ENCODE results near the gene APH1B.

APH1B gene

DNA sequence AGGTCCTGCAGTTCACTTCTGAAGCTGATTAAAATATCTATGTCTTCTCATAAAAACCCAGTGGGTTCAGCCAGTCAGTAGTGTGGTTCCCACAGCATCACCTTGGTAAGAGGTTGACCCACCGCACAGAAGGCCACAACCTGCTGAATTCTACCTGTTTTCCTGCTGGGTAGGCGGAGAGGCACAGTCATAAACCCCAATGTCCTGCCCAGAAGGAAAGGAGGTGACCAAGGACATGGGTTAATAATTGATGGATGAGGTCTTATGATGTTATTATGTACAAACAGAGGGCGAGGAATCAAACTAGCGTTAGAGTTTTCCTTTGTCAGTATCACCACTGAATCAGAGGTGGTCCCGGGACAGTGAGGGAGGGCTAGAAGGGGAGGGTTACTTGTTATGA, 76.5 kb downstream of the APH1B start:
- TF ChIP-seq ARNTL (CRISPR knock-in tag; IDR thresholded peaks at IDR 0.05; ENCODE audit: borderline replicate concordance, low read depth) (no peak), ZNF8 (CRISPR knock-in tag; IDR thresholded peaks at IDR 0.05) (no peak), POU6F1 (CRISPR knock-in tag; IDR thresholded peaks at IDR 0.05; ENCODE audit: borderline replicate concordance, low read depth) (no peak), RARB (CRISPR knock-in tag; IDR thresholded peaks at IDR 0.05) (no peak), GLIS3 (CRISPR knock-in tag; IDR thresholded peaks at IDR 0.05) (no peak), ZC3H10 (CRISPR knock-in tag; IDR thresholded peaks at IDR 0.05) (no peak), ZFP3 (CRISPR knock-in tag; IDR thresholded peaks at IDR 0.05) (no peak), ISL1 (CRISPR knock-in tag; IDR thresholded peaks at IDR 0.05) (no peak), ZNF70 (CRISPR knock-in tag; IDR thresholded peaks at IDR 0.05) (no peak), SNAI2 (CRISPR knock-in tag; IDR thresholded peaks at IDR 0.05) (no peak)
- TF ChIP-seq, protein P1, sequence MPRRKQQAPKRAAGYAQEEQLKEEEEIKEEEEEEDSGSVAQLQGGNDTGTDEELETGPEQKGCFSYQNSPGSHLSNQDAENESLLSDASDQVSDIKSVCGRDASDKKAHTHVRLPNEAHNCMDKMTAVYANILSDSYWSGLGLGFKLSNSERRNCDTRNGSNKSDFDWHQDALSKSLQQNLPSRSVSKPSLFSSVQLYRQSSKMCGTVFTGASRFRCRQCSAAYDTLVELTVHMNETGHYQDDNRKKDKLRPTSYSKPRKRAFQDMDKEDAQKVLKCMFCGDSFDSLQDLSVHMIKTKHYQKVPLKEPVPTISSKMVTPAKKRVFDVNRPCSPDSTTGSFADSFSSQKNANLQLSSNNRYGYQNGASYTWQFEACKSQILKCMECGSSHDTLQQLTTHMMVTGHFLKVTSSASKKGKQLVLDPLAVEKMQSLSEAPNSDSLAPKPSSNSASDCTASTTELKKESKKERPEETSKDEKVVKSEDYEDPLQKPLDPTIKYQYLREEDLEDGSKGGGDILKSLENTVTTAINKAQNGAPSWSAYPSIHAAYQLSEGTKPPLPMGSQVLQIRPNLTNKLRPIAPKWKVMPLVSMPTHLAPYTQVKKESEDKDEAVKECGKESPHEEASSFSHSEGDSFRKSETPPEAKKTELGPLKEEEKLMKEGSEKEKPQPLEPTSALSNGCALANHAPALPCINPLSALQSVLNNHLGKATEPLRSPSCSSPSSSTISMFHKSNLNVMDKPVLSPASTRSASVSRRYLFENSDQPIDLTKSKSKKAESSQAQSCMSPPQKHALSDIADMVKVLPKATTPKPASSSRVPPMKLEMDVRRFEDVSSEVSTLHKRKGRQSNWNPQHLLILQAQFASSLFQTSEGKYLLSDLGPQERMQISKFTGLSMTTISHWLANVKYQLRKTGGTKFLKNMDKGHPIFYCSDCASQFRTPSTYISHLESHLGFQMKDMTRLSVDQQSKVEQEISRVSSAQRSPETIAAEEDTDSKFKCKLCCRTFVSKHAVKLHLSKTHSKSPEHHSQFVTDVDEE (CRISPR knock-in tag; IDR thresholded peaks at IDR 0.05): no peak
- ATAC-seq: no peak

GRCh38 chr15:63354821-63355650, 77.6 kb downstream of the APH1B start:
- no peak for ATAC-seq
- TF ChIP-seq TCF4 (CRISPR knock-in tag; IDR thresholded peaks at IDR 0.05; ENCODE audit: borderline replicate concordance): no peak
- TF ChIP-seq ZFP30 (CRISPR knock-in tag; IDR thresholded peaks at IDR 0.05): no peak
- TF ChIP-seq, protein P1 (CRISPR knock-in tag; IDR thresholded peaks at IDR 0.05): no peak
- no peak for TF ChIP-seq ZFP3 (CRISPR knock-in tag; IDR thresholded peaks at IDR 0.05)
- TF ChIP-seq CSDC2 (CRISPR knock-in tag; IDR thresholded peaks at IDR 0.05): no peak
- no peak for TF ChIP-seq ZNF70 (CRISPR knock-in tag; IDR thresholded peaks at IDR 0.05)
- no peak for TF ChIP-seq ESRRG (CRISPR knock-in tag; IDR thresholded peaks at IDR 0.05)

DNA sequence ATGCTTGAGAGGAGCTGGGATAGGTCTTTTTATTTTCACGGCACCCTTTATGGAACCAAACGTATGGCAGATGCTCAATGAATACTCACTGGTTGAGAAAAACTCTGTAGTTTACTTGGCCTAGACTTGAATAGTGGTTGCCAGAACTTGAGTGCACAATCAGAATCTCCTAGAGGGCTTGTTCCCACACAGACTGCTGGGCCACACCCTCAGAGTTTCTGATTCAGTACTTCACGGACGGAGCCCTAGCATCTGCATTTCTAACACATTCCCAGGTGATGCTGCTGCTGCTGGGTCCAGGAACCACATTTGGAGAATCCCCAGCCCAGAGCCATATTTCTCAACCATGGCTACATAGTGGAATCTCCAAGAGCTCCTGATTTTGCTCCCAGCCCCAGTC, 79.7 kb downstream of the APH1B start:
- no peak for ATAC-seq
- TF ChIP-seq BACH2 (CRISPR knock-in tag; IDR thresholded peaks at IDR 0.05; ENCODE audit: borderline replicate concordance) (no peak), ESRRG (CRISPR knock-in tag; IDR thresholded peaks at IDR 0.05) (no peak), PPARA (CRISPR knock-in tag; IDR thresholded peaks at IDR 0.05; ENCODE audit: borderline replicate concordance) (no peak), ZNF70 (CRISPR knock-in tag; IDR thresholded peaks at IDR 0.05) (no peak), ISL1 (CRISPR knock-in tag; IDR thresholded peaks at IDR 0.05) (no peak), PATZ1 (CRISPR knock-in tag; IDR thresholded peaks at IDR 0.05; ENCODE audit: borderline replicate concordance) (no peak), ZNF565 (CRISPR knock-in tag; conservative IDR thresholded peaks at IDR 0.05; ENCODE audit: low read depth) (no peak), TOX (CRISPR knock-in tag; IDR thresholded peaks at IDR 0.05; ENCODE audit: borderline replicate concordance) (no peak), ARNTL (CRISPR knock-in tag; IDR thresholded peaks at IDR 0.05; ENCODE audit: borderline replicate concordance, low read depth) (no peak), CSDC2 (CRISPR knock-in tag; IDR thresholded peaks at IDR 0.05) (no peak), TCF4 (CRISPR knock-in tag; IDR thresholded peaks at IDR 0.05; ENCODE audit: borderline replicate concordance) (no peak), ZC3H10 (CRISPR knock-in tag; IDR thresholded peaks at IDR 0.05) (no peak)
